Naive thymus-derived CD4-positive, alpha-beta T cell (primary cell): Measurements from ENCODE around the gene FHOD1. TPM values are rescaled to one million over a fixed set of nuclear protein-coding genes. Genes with fewer than 3 reads are reported as not detected.
A peak's percentile ranks its signal among the peaks of the same experiment; 100 is the strongest.

Experiments used
- ATAC-seq: fragments of 150-1000 bp; cut with Tn5 transposase; 2 replicates; pipeline ENCODE4 v1.10.0; 2021; ENCODE audit warnings: mild to moderate bottlenecking, moderate library complexity
- CTCF ChIA-PET: fragments of 350-600 bp; sonication (Branson Sonifier 250); formaldehyde crosslinking; loops from one replicate; lab custom pipeline; 2021; ENCODE audit warnings: antibody characterized with exemption; lab: Charles Lee
- POLR2A ChIA-PET: fragments of 350-600 bp; sonication (Branson Sonifier 250); formaldehyde crosslinking; loops from one replicate; lab custom pipeline; 2021; ENCODE audit warnings: antibody characterized with exemption, inconsistent platforms; lab: Charles Lee
- DNase-seq, 9 donors: peaks; one replicate each; pipeline versions ENCODE4 v3.0.0 to v3.0.0-alpha.2; 2020 to 2022; ENCODE audit warnings: mixed read lengths in 1 of 9
- H3K27ac ChIP-seq: one replicate; pipeline ENCODE4 v1.7.0; 2013; ENCODE audit warnings: mild to moderate bottlenecking, low read depth, low read length, moderate library complexity
- H3K27me3 ChIP-seq, 2 donors: one replicate each; pipeline ENCODE4 v1.7.0; 2013; ENCODE audit warnings: low read length in 2 of 2, mild to moderate bottlenecking in 2 of 2, moderate library complexity in 2 of 2; ENCODE audit not compliant: control insufficient read depth in 2 of 2, insufficient read depth in 2 of 2
- H3K36me3 ChIP-seq, 3 experiments: 1 replicate in 2 of 3; 2 replicates in 1 of 3; pipeline ENCODE4 v1.7.0; 2013; ENCODE audit warnings: low read length in 3 of 3, mild to moderate bottlenecking in 3 of 3, moderate library complexity in 1 of 3; ENCODE audit not compliant: insufficient read depth in 3 of 3, control insufficient read depth in 2 of 3
- H3K4me1 ChIP-seq, 2 donors: one replicate each; pipeline ENCODE4 v1.7.0; 2013; ENCODE audit warnings: low read length in 2 of 2, mild to moderate bottlenecking in 2 of 2, moderate library complexity in 1 of 2; ENCODE audit not compliant: control insufficient read depth in 2 of 2, insufficient read depth in 2 of 2
- H3K4me3 ChIP-seq: 2 replicates; pipeline ENCODE4 v1.7.0; 2013; ENCODE audit warnings: mild to moderate bottlenecking, low read length
- H3K9me3 ChIP-seq, 3 experiments: 1 replicate in 2 of 3; 2 replicates in 1 of 3; pipeline ENCODE4 v1.7.0; 2013; ENCODE audit warnings: low read length in 3 of 3; ENCODE audit not compliant: control insufficient read depth in 2 of 3
- H3K27ac Mint-ChIP-seq, 9 donors: one replicate each; pipeline ENCODE4 v1.8.0; 2020 to 2022; ENCODE audit warnings: mixed read lengths in 9 of 9, mild to moderate bottlenecking in 8 of 9, moderate library complexity in 5 of 9, inconsistent platforms in 2 of 9
- H3K27me3 Mint-ChIP-seq, 5 donors: one replicate each; pipeline ENCODE4 v1.8.0; 2021 to 2022; ENCODE audit warnings: mixed read lengths in 5 of 5, mild to moderate bottlenecking in 1 of 5
- H3K36me3 Mint-ChIP-seq, 5 donors: one replicate each; pipeline ENCODE4 v1.8.0; 2020 to 2022; ENCODE audit warnings: mixed read lengths in 5 of 5, mild to moderate bottlenecking in 3 of 5, inconsistent platforms in 1 of 5
- H3K4me1 Mint-ChIP-seq, 7 donors: one replicate each; pipeline ENCODE4 v1.8.0; 2020 to 2022; ENCODE audit warnings: mixed read lengths in 7 of 7, mild to moderate bottlenecking in 3 of 7, inconsistent platforms in 1 of 7
- H3K4me3 Mint-ChIP-seq, 10 donors: one replicate each; pipeline ENCODE4 v1.8.0; 2020 to 2022; ENCODE audit warnings: mild to moderate bottlenecking in 10 of 10, mixed read lengths in 10 of 10, moderate library complexity in 6 of 10, inconsistent platforms in 2 of 10
- H3K9me3 Mint-ChIP-seq, 11 donors: one replicate each; pipeline ENCODE4 v1.8.0; 2020 to 2022; ENCODE audit warnings: mixed read lengths in 11 of 11, mild to moderate bottlenecking in 4 of 11, inconsistent platforms in 1 of 11, moderate library complexity in 1 of 11
- intact Hi-C, 2 donors: fragments of 100-400 bp; cut with micrococcal nuclease; formaldehyde crosslinking; loops; one replicate each; pipeline ENCODE4 v1.15.1; 2023
- polyA plus RNA-seq, 2 donors: library from polyadenylated mRNA; unstranded; fragments of 300-500 nt; fragmentation: Illumina TruSeq; gene quantifications; one replicate each; pipeline ENCODE4 v1.2.3, GENCODE V29; 2021
- total RNA-seq, 6 experiments: library from RNA in 5 of 6; stranded (reverse) in 5 of 6; gene quantifications; 1 replicate in 5 of 6; 2 replicates in 1 of 6; pipeline ENCODE4 v1.2.3 and lab custom pipeline; 2021 to 2026

Gene FHOD1
- total and polyA plus RNA-seq, 7 experiments from 2014 or later = 3.6 to 81.7 (median 32.6) TPM

DNA sequence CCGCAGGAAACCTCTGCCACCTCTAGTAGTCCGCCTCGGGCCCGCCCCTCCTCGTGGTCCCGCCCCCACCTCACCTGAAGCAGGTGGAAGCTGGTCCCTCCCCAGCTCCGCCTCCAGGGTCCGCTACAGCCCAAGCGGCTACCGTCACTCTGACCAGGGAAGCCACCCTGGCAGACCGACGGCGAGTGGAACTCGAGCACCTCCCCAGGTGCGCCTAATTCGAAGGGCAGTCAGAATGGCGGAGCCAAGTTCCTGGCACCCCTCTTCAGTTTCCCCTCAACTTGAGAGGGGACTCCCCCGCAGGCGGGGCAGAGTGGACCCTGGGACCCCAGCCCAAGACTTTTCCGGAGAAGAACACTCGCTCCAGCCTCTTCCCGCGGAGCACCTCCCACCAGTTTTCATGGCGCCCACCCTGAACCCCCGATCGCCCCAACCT is 507 bp downstream of the FHOD1 start:
- peak overlapping the region; percentile 68 for H3K4me3 ChIP-seq
- Mint-ChIP-seq H3K36me3 (no peaks in the 10 kb centered on the region), H3K27me3 (peaks cover 0 to 20% (median 0%) of the 10 kb centered on the region in 5 donors), H3K27ac (peak overlapping the region; percentile 28 to 92 (median 76)), H3K9me3 (no peaks in the 10 kb centered on the region), H3K4me1 (peaks cover 37 to 53% (median 45%) of the 10 kb centered on the region in 7 donors), H3K4me3 (peak overlapping the region; percentile 83 to 96 (median 91))
- no peaks in the 10 kb centered on the region for H3K27me3 ChIP-seq
- no peaks in the 10 kb centered on the region for H3K36me3 ChIP-seq
- POLR2A ChIA-PET = interaction anchor here (2.1 to 2.8 kb wide), 2 partner anchors 20 to 87 kb away, joined by 6 to 20 read pairs; partner anchors contain the start of genes FBXL8, TMEM208 and TRADD
- intact Hi-C loops = loop anchor here (1.0 to 10.0 kb wide), 14 partner anchors 19 to 1886 kb away; partner anchors contain the start of genes MATCAP1 (in 2 of the 2), TMEM208 (in 2 of the 2), ACD (in 1 of the 2) and AGRP (in 1 of the 2)
- no peaks in the 10 kb centered on the region for H3K9me3 ChIP-seq
- H3K27ac ChIP-seq = peak overlapping the region; percentile 60
- CTCF ChIA-PET = interaction anchor here (0.7 kb wide), 1 partner anchor 274 kb away, joined by 3 read pairs; no protein-coding TSS in a partner anchor
- ATAC-seq (no peak), DNase-seq (peak in 6 of 9 donors; percentile 31 to 54 (median 36))
- peaks cover 31 to 39% of the 10 kb centered on the region in 2 donors for H3K4me1 ChIP-seq

DNA sequence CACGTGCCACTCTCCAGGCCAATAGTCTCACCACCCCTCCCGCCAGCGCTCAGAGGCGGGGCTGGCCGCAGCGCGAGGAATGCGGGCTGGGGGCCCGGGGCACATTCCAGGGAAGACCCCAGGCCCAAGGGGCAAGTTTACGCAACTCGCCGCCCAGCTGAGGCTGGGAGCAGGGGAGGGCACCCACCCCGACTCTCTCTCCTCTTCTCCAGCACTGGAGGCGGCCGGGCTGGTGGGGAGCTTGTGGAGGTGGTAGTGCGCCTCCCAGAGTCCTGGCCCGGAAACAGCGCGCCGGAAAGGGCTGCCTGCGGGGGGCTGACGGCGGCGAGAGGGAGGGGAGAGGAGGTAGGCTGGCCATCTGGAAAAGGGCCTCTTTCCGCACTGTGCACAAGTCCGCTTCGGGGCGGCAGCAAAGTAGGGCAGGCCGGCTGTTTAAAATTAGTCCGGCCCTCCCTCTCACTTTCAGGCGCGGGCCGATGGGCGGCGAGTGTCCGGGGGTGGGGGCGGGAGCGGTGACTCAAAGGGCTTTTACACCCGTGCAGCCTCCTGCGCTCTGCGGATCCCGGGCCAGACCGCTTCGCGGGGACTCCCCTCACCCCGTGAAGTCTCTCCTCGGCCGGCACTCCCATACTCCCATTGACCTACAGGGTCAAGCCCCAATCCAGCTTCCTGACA is 1.1 kb downstream of the FHOD1 start:
- peak overlapping the region; percentile 83 to 96 (median 91) for H3K4me3 Mint-ChIP-seq
- intact Hi-C loops = loop anchor here (2.0 to 10.0 kb wide), 5 partner anchors 33 to 1886 kb away; partner anchors contain the start of genes AGRP (in 1 of the 2), ATP6V0D1 (in 1 of the 2), CENPT (in 1 of the 2) and CHTF8 (in 1 of the 2)
- H3K4me3 ChIP-seq = peak overlapping the region; percentile 68

DNA sequence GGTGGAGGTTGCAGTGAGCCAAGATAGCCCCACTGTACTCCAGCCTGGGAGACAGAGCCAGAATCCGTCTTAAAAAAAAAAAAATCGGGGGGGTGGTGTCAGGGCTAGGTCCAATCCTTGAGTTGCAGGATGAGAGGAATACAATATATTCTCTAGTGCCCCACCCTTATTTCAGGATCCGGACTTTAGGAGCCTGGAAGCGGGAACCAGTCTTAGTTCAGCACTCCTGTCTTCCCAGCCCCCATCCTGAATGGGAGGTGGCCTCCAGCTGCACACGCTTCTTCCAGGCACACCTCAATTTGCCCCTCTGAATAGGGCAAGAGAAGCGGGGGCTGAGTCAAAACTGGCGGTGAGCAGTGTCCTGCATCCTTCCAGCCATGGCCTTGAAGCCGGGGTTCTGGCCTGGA is 1.6 kb downstream of the FHOD1 start:
- Mint-ChIP-seq H3K36me3 (no peaks in the 10 kb centered on the region), H3K4me3 (peak overlapping the region; percentile 40 to 96 (median 75)), H3K27me3 (peaks cover 0 to 19% (median 0%) of the 10 kb centered on the region in 5 donors), H3K4me1 (peaks cover 37 to 60% (median 45%) of the 10 kb centered on the region in 7 donors), H3K9me3 (no peaks in the 10 kb centered on the region), H3K27ac (peak overlapping the region in 4 of 9 donors; percentile 70 to 96 (median 92))
- CTCF ChIA-PET = no interaction called here
- DNase-seq (no peak), ATAC-seq (no peak)
- Histone ChIP-seq H3K9me3 (no peaks in the 10 kb centered on the region), H3K27me3 (no peaks in the 10 kb centered on the region), H3K36me3 (no peaks in the 10 kb centered on the region), H3K27ac (peak overlapping the region; percentile 57), H3K4me1 (peaks cover 31 to 39% of the 10 kb centered on the region in 2 donors), H3K4me3 (no peak overlapping the region)
- POLR2A ChIA-PET = interaction anchor here (1.4 to 2.8 kb wide), 5 partner anchors 15 to 86 kb away, joined by 3 to 20 read pairs (median 6); partner anchors contain the start of genes FBXL8, TMEM208 and TRADD
- intact Hi-C loops = loop anchor here (2.0 to 10.0 kb wide), 6 partner anchors 33 to 1887 kb away; partner anchors contain the start of genes PLEKHG4 (in 2 of the 2), AGRP (in 1 of the 2), ATP6V0D1 (in 1 of the 2) and CENPT (in 1 of the 2)

More for the DNA sequence above, 1.1 kb downstream of the FHOD1 start:
- ChIA-PET CTCF (no interaction called here), POLR2A (interaction anchor here (1.4 to 2.8 kb wide), 3 partner anchors 16 to 86 kb away, joined by 4 to 20 read pairs (median 6); partner anchors contain the start of genes FBXL8, TMEM208 and TRADD)
- H3K9me3 Mint-ChIP-seq = no peaks in the 10 kb centered on the region
- Histone ChIP-seq H3K27me3 (no peaks in the 10 kb centered on the region), H3K4me1 (peaks cover 31 to 39% of the 10 kb centered on the region in 2 donors), H3K9me3 (no peaks in the 10 kb centered on the region), H3K36me3 (no peaks in the 10 kb centered on the region), H3K27ac (peak overlapping the region; percentile 60)
- H3K27ac Mint-ChIP-seq = peak overlapping the region in 7 of 9 donors; percentile 66 to 92 (median 80)
- peaks cover 0 to 20% (median 0%) of the 10 kb centered on the region in 5 donors for H3K27me3 Mint-ChIP-seq
- no peaks in the 10 kb centered on the region for H3K36me3 Mint-ChIP-seq
- DNase-seq (peak in 4 of 9 donors; percentile 8 to 64 (median 18)), ATAC-seq (no peak)
- H3K4me1 Mint-ChIP-seq = peaks cover 37 to 58% (median 45%) of the 10 kb centered on the region in 7 donors

DNA sequence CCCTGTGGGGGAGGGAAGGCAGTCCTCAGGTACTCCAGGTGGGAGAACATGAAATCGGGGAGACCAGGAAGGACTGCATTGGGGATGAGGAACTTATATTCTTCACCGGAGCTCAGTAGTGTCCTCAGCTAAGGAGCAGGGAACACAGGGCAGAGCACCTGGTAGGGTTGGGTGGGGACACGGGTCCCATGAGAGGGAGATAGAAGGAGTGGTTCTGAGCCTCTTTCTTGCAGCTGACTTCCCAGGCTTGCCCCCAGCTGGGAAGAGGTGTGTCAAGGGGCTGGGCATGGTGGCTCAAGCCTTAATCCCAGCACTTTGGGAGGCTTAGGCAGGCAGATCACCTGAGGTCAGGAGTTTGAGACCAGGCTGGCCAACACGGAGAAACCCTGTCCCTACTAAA is 2.1 kb downstream of the FHOD1 start:
- ChIA-PET CTCF (no interaction called here), POLR2A (interaction anchor here (1.4 to 2.1 kb wide), 5 partner anchors 12 to 32 kb away, joined by 3 to 19 read pairs (median 4); partner anchors contain the start of gene TMEM208)
- Mint-ChIP-seq H3K4me3 (peak overlapping the region; percentile 40 to 96 (median 70)), H3K9me3 (no peaks in the 10 kb centered on the region), H3K27ac (peak overlapping the region; percentile 8 to 96 (median 78)), H3K4me1 (peaks cover 32 to 59% (median 43%) of the 10 kb centered on the region in 7 donors), H3K36me3 (no peaks in the 10 kb centered on the region), H3K27me3 (peaks cover 0 to 14% (median 0%) of the 10 kb centered on the region in 5 donors)
- Histone ChIP-seq H3K27me3 (no peaks in the 10 kb centered on the region), H3K4me3 (no peak overlapping the region), H3K4me1 (peaks cover 31 to 39% of the 10 kb centered on the region in 2 donors), H3K9me3 (no peaks in the 10 kb centered on the region), H3K27ac (peak overlapping the region; percentile 57), H3K36me3 (no peaks in the 10 kb centered on the region)
- no peak for ATAC-seq
- intact Hi-C loops = loop anchor here (2.0 to 10.0 kb wide), 5 partner anchors 34 to 1887 kb away; partner anchors contain the start of genes AGRP (in 1 of the 2), ATP6V0D1 (in 1 of the 2), CENPT (in 1 of the 2) and CHTF8 (in 1 of the 2)
- no peak for DNase-seq

DNA sequence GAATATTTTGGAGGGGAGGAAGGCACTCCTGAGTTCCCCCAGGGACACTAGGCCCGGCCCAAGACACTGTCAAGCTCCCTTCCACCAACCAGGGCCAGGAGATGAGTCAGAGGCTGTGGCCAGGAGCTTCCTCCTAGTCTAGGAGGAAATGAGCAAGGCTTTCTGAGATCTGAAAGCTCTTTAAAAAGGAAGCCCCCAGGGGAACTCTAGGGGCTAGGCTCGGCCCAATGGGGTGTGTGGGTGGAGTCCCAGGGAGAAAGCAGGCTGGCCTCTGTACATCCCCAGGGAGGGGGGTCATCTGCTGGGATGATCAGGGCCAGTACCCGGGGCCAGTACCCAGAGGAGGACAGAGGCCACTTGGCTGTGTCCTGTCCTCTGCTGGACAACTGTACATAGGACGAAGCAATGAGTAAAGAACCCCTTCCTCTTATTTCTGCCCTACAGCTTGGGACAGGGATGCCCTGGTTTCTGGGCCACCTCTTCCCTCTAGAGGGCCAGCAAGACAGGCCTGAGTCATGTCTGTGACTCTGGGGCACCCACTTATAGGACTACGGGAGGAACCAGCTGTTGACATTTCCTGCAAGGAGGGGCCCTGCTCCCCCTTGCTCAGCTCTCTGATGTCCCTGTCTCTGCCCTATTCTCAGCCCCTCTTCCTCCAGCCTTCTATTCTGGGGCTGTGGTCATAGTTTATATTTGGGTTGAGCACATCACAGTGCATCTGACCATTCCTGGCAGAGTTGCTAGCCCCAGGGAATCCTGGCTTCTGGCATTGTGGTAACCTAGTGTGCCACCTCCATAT is 2.7 kb downstream of the FHOD1 start:
- Histone ChIP-seq H3K36me3 (peaks cover 0 to 5% (median 0%) of the 10 kb centered on the region in 3 experiments), H3K27ac (peak overlapping the region; percentile 65), H3K27me3 (no peaks in the 10 kb centered on the region), H3K4me3 (no peak overlapping the region), H3K9me3 (no peaks in the 10 kb centered on the region), H3K4me1 (peaks cover 28 to 39% of the 10 kb centered on the region in 2 donors)
- DNase-seq = peak in 7 of 9 donors; percentile 22 to 83 (median 35)
- no peaks in the 10 kb centered on the region for H3K9me3 Mint-ChIP-seq
- H3K4me3 Mint-ChIP-seq = peak overlapping the region; percentile 42 to 96 (median 70)
- H3K27ac Mint-ChIP-seq = peak overlapping the region; percentile 54 to 96 (median 91)
- intact Hi-C loops = loop anchor here (1.0 to 10.0 kb wide), 6 partner anchors 8 to 1888 kb away; partner anchors contain the start of genes AGRP (in 1 of the 2), ATP6V0D1 (in 1 of the 2), CENPT (in 1 of the 2) and CHTF8 (in 1 of the 2)
- no peaks in the 10 kb centered on the region for H3K36me3 Mint-ChIP-seq
- H3K4me1 Mint-ChIP-seq = peaks cover 26 to 56% (median 37%) of the 10 kb centered on the region in 7 donors
- ChIA-PET POLR2A (interaction anchor here (0.8 to 2.1 kb wide), 8 partner anchors 12 to 75 kb away, joined by 3 to 19 read pairs (median 4); partner anchors contain the start of genes NOL3 and TMEM208), CTCF (interaction anchor here (0.7 to 1.0 kb wide), 3 partner anchors 54 to 286 kb away, joined by 3 to 4 read pairs (median 3); no protein-coding TSS in a partner anchor)
- H3K27me3 Mint-ChIP-seq = peaks cover 0 to 8% (median 0%) of the 10 kb centered on the region in 5 donors
- ATAC-seq = peak; percentile 75
